Fibroblast of skin of back (primary cell): ENCODE results near the gene CCDC50.

Experiments used
- DNase-seq: peaks from one replicate; pipeline ENCODE4 v3.0.0-alpha.2; 2013

Gene CCDC50

GRCh38 chr3:191350396-191351090 lies 21.3 kb downstream of the CCDC50 start:
- peak; percentile 29 for DNase-seq

GRCh38 chr3:191352014-191352413 lies 22.8 kb downstream of the CCDC50 start:
- DNase-seq = no peak

GRCh38 chr3:191353022-191353777 lies 24.0 kb downstream of the CCDC50 start:
- DNase-seq = no peak

GRCh38 chr3:191355406-191355805 lies 26.2 kb downstream of the CCDC50 start:
- DNase-seq = no peak

- peak; percentile 82 for DNase-seq
Observed at GRCh38 chr3:191356631-191357439, 27.6 kb downstream of the CCDC50 start.

- no peak for DNase-seq
Observed at GRCh38 chr3:191357909-191358308, 28.7 kb downstream of the CCDC50 start.

GRCh38 chr3:191358929-191359328 lies 29.7 kb downstream of the CCDC50 start:
- DNase-seq = no peak

- no peak for DNase-seq
Observed at GRCh38 chr3:191360620-191361019, 31.4 kb downstream of the CCDC50 start.

GRCh38 chr3:191361456-191361855 lies 32.3 kb downstream of the CCDC50 start:
- no peak for DNase-seq

- DNase-seq = no peak
Observed at GRCh38 chr3:191362037-191362436, 32.8 kb downstream of the CCDC50 start.

GRCh38 chr3:191362524-191363090 lies 33.4 kb downstream of the CCDC50 start:
- DNase-seq = no peak

GRCh38 chr3:191363221-191363620 lies 34.0 kb downstream of the CCDC50 start:
- no peak for DNase-seq

- DNase-seq = no peak
Observed at GRCh38 chr3:191366675-191367074, 37.5 kb downstream of the CCDC50 start.

- DNase-seq = no peak
Observed at GRCh38 chr3:191368755-191369615, 39.8 kb downstream of the CCDC50 start.

- DNase-seq = no peak
Observed at GRCh38 chr3:191369616-191370010, 40.4 kb downstream of the CCDC50 start.

- DNase-seq = no peak
Observed at GRCh38 chr3:191372122-191372521, 42.9 kb downstream of the CCDC50 start.

GRCh38 chr3:191373327-191373726 lies 44.1 kb downstream of the CCDC50 start:
- DNase-seq = no peak

- DNase-seq = peak; percentile 75
Observed at GRCh38 chr3:191376516-191377141, 47.4 kb downstream of the CCDC50 start.

GRCh38 chr3:191378142-191378812 lies 49.1 kb downstream of the CCDC50 start:
- no peak for DNase-seq

- no peak for DNase-seq
Observed at GRCh38 chr3:191379446-191379845, 50.3 kb downstream of the CCDC50 start.

GRCh38 chr3:191380001-191380400 lies 50.8 kb downstream of the CCDC50 start:
- no peak for DNase-seq
